ENCODE data around the gene RIMKLA. TPM values are rescaled to one million over a fixed set of nuclear protein-coding genes. Genes with fewer than 3 reads are reported as not detected.
A peak's percentile ranks its signal among the peaks of the same experiment; 100 is the strongest.

RIMKLA gene
- total and polyA plus RNA-seq, 7 donors: 0.12 to 1.2 (median 1.0) TPM

DNA sequence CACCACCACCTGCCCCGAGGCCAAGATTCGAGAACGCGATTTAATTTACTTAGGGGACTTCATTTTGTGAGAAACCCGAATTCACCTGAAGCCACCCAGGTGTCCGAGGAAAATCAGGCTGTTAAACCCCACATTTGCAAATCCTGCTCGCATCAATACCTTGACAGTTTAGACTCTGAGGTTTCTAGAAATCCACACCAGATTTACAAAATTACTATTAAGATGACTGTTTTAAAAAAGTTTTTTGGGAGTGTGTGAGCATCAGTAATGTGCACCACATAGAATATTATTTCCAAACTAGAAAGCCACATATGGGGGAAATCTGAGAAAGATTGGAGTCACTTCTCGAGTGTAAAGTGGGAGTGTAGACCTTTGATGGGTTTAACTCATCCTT, 685 bp downstream of the RIMKLA start:
- Histone ChIP-seq H3K36me3 (ENCODE audit: insufficient read depth in 1 of 2, low read depth in 1 of 2) (no peaks in the 10 kb centered on the region), H3K27ac (no peak overlapping the region), H3K4me1 (no peaks in the 10 kb centered on the region), H3K9me3 (no peaks in the 10 kb centered on the region), H3K4me3 (peak overlapping the region; percentile 71), H3K27me3 (ENCODE audit: insufficient read depth in 3 of 3, low read length in 2 of 3) (peaks cover 0 to 31% (median 6%) of the 10 kb centered on the region in 3 donors)
- TF ChIP-seq, protein P1, sequence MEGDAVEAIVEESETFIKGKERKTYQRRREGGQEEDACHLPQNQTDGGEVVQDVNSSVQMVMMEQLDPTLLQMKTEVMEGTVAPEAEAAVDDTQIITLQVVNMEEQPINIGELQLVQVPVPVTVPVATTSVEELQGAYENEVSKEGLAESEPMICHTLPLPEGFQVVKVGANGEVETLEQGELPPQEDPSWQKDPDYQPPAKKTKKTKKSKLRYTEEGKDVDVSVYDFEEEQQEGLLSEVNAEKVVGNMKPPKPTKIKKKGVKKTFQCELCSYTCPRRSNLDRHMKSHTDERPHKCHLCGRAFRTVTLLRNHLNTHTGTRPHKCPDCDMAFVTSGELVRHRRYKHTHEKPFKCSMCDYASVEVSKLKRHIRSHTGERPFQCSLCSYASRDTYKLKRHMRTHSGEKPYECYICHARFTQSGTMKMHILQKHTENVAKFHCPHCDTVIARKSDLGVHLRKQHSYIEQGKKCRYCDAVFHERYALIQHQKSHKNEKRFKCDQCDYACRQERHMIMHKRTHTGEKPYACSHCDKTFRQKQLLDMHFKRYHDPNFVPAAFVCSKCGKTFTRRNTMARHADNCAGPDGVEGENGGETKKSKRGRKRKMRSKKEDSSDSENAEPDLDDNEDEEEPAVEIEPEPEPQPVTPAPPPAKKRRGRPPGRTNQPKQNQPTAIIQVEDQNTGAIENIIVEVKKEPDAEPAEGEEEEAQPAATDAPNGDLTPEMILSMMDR (IDR thresholded peaks at IDR 0.05): no peak
- intact Hi-C loops (cut with DNase I): no loop called here
- WGBS, 3 donors: 13 to 16% (median 14%) methylated on average over 8 of the region's 8 CpGs
- ATAC-seq (no peak), DNase-seq (no peak)

DNA sequence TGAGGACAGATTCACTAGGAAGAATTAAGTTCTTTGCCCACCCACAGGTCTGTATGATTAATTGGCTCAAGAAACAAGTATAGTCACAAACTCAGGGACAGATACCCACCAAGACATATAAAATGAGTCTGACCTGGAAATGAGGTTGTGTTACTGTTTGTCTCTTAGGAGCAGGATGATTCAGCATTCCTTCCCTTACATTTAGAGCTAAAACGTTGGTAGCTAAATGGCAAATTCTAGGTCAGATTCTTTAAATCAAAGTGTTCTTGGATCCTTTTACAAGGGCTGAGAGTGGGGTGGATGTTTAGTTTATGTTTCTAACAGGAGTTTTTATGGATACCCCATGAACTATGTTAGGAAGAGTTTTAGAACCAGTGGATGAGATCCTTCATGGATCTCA, 4.7 kb downstream of the RIMKLA start:
- H3K36me3 ChIP-seq (ENCODE audit: insufficient read depth in 1 of 2, low read depth in 1 of 2): no peaks in the 10 kb centered on the region
- TF ChIP-seq, protein P1 (IDR thresholded peaks at IDR 0.05): no peak
- H3K27ac ChIP-seq: no peak overlapping the region
- H3K27me3 ChIP-seq (ENCODE audit: insufficient read depth in 3 of 3, low read length in 2 of 3): peaks cover 0 to 36% (median 6%) of the 10 kb centered on the region in 3 donors
- no peaks in the 10 kb centered on the region for H3K9me3 ChIP-seq
- no peak for ATAC-seq
- H3K4me1 ChIP-seq: no peaks in the 10 kb centered on the region
- intact Hi-C loops (cut with DNase I): no loop called here
- DNase-seq: no peak
- WGBS, 3 donors: 20 to 28% (median 20%) methylated on average over 1 of the region's 1 CpG
- H3K4me3 ChIP-seq: no peak overlapping the region

DNA sequence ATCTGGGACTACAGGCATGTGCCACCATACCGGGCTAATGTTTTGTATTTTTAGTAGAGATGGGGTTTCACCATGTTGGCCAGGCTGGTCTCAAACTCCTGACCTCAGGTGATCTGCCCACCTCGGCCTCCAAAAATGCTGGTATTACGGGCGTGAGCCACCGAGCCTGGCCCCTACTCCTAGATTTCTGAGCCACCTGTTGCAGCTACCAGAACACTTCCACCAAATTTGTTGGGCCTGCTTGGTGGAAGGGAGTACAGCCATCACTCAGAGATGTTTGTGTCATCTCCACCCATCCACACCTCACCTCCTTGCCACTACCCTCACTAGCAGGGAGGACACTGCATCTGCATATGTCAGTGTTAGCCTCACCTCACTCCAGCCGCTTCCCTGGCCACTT, 5.5 kb downstream of the RIMKLA start:
- intact Hi-C loops (cut with DNase I): no loop called here
- Histone ChIP-seq H3K36me3 (ENCODE audit: insufficient read depth in 1 of 2, low read depth in 1 of 2) (no peaks in the 10 kb centered on the region), H3K9me3 (no peaks in the 10 kb centered on the region), H3K27ac (no peak overlapping the region), H3K27me3 (ENCODE audit: insufficient read depth in 3 of 3, low read length in 2 of 3) (peaks cover 0 to 43% (median 6%) of the 10 kb centered on the region in 3 donors), H3K4me3 (no peak overlapping the region), H3K4me1 (no peaks in the 10 kb centered on the region)
- no peak for DNase-seq
- 82 to 86% (median 86%) methylated on average over 6 of the region's 6 CpGs for WGBS, 3 donors
- ATAC-seq: no peak
- TF ChIP-seq, protein P1 (IDR thresholded peaks at IDR 0.05): no peak

DNA sequence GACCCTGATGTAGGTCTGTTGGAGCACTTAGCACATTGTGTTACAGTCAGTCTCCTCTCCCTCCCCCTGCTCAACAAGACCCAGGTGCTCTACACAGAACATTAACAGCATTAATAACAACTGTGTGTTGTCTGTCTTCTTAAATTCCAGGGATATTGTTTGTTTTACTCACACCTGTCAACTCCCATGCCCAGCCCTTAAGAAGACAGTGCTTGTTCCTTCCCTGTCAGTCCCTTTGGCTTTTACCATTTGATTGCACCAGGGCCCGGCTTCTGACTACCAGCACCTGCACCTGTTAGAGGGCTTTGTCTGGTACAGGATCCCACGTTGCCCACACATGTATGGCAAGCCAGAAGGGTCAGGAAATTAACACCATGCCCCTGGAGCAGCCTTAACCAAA, 11.7 kb downstream of the RIMKLA start:
- Histone ChIP-seq H3K27ac (no peak overlapping the region), H3K27me3 (ENCODE audit: insufficient read depth in 3 of 3, low read length in 2 of 3) (peaks cover 0 to 9% (median 0%) of the 10 kb centered on the region in 3 donors), H3K36me3 (ENCODE audit: insufficient read depth in 1 of 2, low read depth in 1 of 2) (no peaks in the 10 kb centered on the region), H3K4me1 (no peaks in the 10 kb centered on the region), H3K9me3 (no peaks in the 10 kb centered on the region), H3K4me3 (no peak overlapping the region)
- 55 to 64% (median 60%) methylated on average over 2 of the region's 2 CpGs for WGBS, 3 donors
- TF ChIP-seq, protein P1 (IDR thresholded peaks at IDR 0.05): no peak
- ATAC-seq (no peak), DNase-seq (no peak)
- intact Hi-C loops (cut with DNase I): no loop called here

All from psoas muscle (tissue), 8 donors.